Sigmoid colon (tissue), 4 donors: ENCODE data around the gene TFCP2.

Experiments
- EP300 ChIP-seq, 4 donors: sonication (generic); formaldehyde crosslinking; IDR thresholded peaks; one replicate each; pipeline ENCODE4 v1.6.1; 2017; ENCODE audit warnings: antibody characterized with exemption in 4 of 4
- POLR2A ChIP-seq, 2 donors: fragments of 450-650 bp; IDR thresholded peaks; one replicate each; pipeline ENCODE4 v1.6.1; 2016; ENCODE audit warnings: antibody characterized with exemption in 2 of 2, mild to moderate bottlenecking in 2 of 2, moderate library complexity in 2 of 2
- POLR2AphosphoS5 ChIP-seq, 4 donors: sonication (generic); formaldehyde crosslinking; IDR thresholded peaks; one replicate each; pipeline ENCODE4 v1.6.1; 2017; ENCODE audit warnings: antibody characterized with exemption in 4 of 4

GRCh38 chr12:51163795-51164194 lies 9.1 kb downstream of the TFCP2 start:
- no peak for TF ChIP-seq POLR2A (IDR thresholded peaks at IDR 0.05)
- TF ChIP-seq POLR2AphosphoS5 (IDR thresholded peaks at IDR 0.05): no peak
- no peak for TF ChIP-seq EP300 (IDR thresholded peaks at IDR 0.05)
